HG03108 (cell line): ENCODE results near the gene C11orf91.
"Not testable (repeated sequence)": the region's sequence is repeated elsewhere in the genome, so short reads cannot be mapped to it uniquely, and the experiment has no call there.

Source experiments
- ATAC-seq: cut with Tn5 transposase; IDR thresholded peaks from one replicate; pipeline ENCODE4 v1.9.1; 2021; ENCODE audit warnings: moderate library complexity; ENCODE audit not compliant: unreplicated experiment

C11orf91 gene

GRCh38 chr11:33698921-33699320 is 1.7 kb downstream of the C11orf91 start:
- ATAC-seq, result no peak

GRCh38 chr11:33697997-33698396 is 2.6 kb downstream of the C11orf91 start:
- no peak for ATAC-seq

DNA sequence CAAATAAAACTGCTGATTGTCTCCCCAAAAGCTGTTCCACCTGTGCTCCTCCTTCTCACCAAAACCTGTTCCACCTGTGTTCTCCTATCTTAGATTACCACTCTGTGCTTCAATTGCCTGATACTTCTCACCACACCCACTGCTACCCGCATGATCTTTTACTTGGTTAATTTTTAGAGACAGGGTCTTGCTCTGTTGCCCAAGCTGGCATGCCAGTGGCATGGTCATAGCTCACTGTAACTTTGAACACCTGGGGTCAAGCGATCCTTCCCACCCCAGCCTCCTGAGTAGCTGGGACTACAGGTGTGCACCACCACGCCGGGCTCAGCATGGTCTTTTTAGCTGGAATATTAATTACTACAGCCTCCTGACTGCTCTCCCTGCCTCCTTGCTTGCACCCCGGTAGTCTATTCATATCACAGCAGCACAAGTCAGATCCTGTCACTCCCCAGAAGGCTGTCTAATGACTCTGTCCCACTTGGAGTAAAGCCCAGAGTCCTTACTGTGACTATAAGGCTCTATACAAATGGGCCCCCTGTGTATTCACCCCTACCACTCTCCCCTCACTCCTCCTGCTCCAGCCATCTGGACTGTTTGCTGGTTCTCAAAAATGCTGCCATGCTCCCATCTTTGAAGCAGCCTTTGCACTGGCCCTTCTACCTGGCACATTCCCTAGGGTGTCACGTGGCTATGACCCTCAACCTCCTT is 3.5 kb downstream of the C11orf91 start:
- no peak for ATAC-seq

- no peak for ATAC-seq
These were observed 4.2 kb downstream of the C11orf91 start for GRCh38 chr11:33696411-33696810.

DNA sequence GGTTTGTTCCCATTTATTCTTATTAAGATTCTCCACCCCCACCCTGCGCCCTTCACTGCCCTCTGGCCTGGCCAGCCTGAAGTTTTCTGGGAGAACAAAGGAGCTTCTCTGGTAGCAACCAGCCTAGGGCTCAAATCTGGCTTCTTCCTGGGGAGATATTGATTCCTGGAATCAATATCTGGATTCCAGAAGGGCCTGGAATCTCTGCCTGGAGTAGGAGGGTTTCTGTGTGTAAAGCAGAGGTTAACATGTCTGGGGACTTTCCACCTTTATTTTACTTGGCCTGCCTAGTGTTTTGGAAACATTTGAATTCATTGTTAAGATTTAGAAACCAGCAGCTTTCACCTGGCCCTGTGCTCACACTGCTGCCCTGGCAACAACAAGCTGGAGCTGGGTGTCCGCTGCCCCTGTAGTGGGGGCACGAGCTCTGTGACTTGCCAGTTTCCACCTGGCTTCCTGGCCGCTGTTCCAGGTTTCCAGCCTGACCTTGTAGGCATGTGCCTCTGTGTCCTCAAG is 5.5 kb downstream of the C11orf91 start:
- no peak for ATAC-seq

GRCh38 chr11:33694346-33695050 is 6.1 kb downstream of the C11orf91 start:
- no peak for ATAC-seq

- no peak for ATAC-seq
These were observed 8.1 kb downstream of the C11orf91 start for GRCh38 chr11:33692541-33692940.

GRCh38 chr11:33692013-33692504 is 8.6 kb downstream of the C11orf91 start:
- no peak for ATAC-seq

- ATAC-seq, result no peak
These were observed 9.4 kb downstream of the C11orf91 start for GRCh38 chr11:33691066-33691864.

- ATAC-seq, result no peak
These were observed 10.1 kb downstream of the C11orf91 start for GRCh38 chr11:33690290-33691065.

DNA sequence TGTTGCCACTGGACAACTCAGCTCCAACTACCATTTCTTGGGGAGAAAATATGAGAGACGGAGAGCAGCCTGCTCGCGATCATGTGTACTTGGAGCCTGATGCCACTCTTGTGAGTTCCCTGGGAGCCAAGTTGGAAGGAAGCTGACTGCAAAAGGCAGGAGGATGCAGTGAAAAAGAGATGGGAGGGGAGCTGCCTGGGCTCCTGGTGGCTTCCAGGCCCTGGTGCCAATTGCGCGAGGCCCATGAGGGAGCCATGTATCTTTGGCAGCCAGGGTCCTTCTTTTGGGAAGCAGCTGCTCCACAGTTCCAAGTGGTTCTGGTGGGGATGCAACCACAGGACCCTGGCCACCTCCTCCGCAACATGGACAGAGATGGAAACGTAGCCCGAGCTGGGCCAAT is 11.1 kb downstream of the C11orf91 start:
- no peak for ATAC-seq

DNA sequence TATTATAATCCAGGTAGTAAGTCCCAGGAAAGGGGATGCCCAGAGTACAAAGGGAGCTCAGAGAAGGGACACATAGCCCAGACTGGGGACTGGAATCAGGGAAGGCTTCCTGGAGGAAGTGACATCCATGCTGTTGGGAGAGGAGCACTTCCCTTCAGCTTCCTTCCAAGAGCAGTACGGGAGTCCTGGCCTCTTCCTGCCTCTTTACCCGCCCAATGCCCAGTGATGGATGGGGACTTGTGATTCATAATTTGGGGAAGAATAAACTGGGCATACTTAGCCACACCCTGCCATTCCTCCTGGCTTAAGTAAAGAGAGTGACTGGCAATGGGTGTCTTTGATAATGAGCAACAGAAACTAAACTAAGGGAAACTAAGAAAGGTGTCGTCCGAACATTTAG is 11.5 kb downstream of the C11orf91 start:
- ATAC-seq, result no peak

DNA sequence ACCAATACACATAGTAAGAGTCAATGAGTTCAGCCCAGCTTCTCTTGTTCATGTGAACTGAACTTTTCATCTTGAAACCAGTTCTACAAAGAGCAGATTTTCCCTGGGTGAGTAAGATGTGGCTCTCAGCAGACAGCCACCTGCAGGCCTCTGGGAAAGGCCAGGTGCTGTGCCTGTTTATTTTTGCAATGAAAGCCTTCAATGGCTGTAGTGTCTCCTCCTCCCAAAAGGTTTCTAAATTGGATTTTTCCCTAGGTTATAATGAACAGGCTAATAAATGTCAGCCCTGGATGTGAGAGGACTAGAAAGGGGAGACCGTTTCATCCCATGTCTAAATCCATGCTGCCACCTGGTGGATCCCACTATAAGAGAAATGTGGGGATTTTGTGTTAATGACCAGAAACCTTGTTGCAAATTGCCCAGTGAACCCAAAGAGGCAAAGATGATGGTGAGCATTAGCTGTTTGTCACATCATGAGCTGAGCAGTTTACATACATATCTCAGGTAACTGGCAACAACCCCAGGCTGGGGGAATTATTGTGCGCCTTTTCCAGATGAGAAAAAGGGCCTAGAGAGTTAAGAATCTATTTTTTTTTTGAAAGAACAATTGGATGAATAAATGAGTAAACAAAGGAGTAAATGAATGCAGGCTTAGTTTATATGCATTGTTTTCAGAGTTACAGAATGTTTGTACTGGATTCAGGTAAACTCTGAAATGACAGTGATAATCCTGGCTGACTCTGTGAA is 12.7 kb downstream of the C11orf91 start:
- ATAC-seq, result no peak

DNA sequence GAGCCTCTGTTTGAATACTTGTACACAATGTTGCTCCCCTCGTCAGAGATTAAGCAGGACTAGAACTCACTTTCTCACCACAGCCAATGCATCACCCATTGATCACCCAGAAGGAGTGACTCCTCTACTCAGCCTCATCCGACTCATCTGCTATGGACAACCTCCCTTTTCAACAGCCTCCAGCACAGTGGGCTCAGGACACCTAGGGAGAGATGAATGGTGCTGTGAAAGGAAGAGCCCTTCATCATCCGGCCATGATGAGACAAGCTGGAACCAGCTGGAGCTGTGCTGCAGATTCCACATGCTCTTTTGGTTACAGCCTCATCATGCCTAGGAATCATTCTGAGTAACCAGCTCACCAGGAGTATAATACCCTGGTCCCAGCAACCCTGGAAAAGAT is 15.5 kb downstream of the C11orf91 start:
- ATAC-seq, result no peak

- ATAC-seq, result no peak
These were observed 16.5 kb downstream of the C11orf91 start for GRCh38 chr11:33684003-33684706.

DNA sequence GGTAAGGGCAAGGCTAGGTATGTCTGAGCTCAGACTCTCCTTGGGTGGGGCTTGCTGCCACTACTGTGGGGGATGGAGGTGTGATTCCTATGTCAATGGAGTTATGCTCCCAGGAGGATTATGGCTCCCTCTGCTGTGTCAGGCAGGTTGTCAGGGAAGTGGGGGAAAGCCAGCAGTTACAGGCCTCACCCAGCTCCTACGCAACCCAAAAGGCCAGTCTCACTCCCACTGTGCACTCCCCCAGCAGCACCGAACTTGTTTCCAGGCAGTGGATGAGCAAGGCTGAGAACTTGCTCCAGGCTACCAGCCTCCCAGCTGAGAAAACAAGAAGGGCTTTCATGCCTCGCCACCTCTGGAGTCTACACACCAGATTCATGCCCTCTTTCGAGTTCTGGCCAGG is 18.2 kb downstream of the C11orf91 start:
- ATAC-seq, result no peak

DNA sequence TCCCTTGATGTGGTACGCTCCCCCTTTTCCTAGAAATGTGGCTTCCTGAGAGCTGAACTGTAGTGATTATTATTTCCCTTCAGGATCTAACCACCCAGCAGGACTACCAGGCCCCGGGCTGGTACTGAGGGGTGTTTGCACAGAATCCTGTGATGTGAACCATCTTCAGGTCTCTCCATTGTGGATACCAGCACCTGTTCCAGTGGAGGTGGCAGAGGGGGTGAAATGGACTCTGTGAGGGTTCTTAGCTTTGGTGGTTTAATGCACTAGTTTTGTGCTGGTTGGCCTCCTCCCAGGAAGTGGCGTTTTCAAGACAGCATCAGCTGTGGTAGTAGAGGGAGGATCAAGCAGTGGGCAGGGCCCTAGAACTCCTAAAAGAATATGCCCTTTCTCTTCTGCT is 18.6 kb downstream of the C11orf91 start:
- ATAC-seq, result no peak

DNA sequence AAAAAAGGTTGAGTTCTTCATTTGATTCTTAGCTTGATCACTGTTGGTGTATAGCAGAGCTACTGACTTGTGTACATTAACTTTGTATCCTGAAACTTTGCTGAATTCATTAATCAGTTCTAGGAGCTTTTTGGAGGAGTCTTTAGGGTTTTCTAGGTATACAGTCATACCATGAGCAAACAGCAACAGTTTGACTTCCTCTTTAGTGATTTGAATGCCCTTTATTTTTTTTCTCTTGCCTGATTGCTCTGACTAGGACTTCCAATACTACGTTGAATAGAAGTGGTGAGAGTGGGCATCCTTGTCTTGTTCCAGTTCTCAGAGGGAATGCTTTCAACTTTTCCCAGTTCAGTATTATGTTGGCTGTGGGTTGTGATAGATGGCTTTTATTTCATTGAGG is 22.0 kb downstream of the C11orf91 start:
- not testable (repeated sequence) for ATAC-seq
